ENCODE data around the gene ADAMTSL2. TPM values are rescaled to one million over a fixed set of nuclear protein-coding genes. Genes with fewer than 3 reads are reported as not detected.

ADAMTSL2 gene
- total and polyA plus RNA-seq, 2 of the 13 experiments (the other 11 are each of a cell fraction or from before 2014, with no cell fraction given) = 1.9 to 3.8 TPM

GRCh38 chr9:133485531-133486260, 48.8 kb upstream of the ADAMTSL2 start (continued):
- TF ChIP-seq HNF1B (CRISPR knock-in tag; IDR thresholded peaks at IDR 0.05) = no peak
- no peak for TF ChIP-seq ZNF703 (CRISPR knock-in tag; IDR thresholded peaks at IDR 0.05; ENCODE audit: borderline replicate concordance)
- TF ChIP-seq, protein P1, sequence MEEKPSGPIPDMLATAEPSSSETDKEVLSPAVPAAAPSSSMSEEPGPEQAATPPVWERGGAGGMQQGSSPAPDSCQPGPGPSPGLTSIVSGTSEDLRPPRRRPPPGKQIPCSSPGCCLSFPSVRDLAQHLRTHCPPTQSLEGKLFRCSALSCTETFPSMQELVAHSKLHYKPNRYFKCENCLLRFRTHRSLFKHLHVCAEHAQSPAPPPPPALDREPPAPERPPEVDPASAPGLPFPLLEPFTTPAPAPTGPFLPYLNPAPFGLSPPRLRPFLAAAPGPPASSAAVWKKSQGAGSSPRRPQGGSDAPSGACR (CRISPR knock-in tag; IDR thresholded peaks at IDR 0.05) = no peak
- TF ChIP-seq, protein P2, sequence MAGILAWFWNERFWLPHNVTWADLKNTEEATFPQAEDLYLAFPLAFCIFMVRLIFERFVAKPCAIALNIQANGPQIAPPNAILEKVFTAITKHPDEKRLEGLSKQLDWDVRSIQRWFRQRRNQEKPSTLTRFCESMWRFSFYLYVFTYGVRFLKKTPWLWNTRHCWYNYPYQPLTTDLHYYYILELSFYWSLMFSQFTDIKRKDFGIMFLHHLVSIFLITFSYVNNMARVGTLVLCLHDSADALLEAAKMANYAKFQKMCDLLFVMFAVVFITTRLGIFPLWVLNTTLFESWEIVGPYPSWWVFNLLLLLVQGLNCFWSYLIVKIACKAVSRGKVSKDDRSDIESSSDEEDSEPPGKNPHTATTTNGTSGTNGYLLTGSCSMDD (CRISPR knock-in tag; IDR thresholded peaks at IDR 0.05) = no peak
- TF ChIP-seq HOXA9 (CRISPR knock-in tag; IDR thresholded peaks at IDR 0.05; ENCODE audit: borderline replicate concordance) = no peak
- TF ChIP-seq POGK (CRISPR knock-in tag; conservative IDR thresholded peaks at IDR 0.05) = 0 out of 2 replicates have a peak, but pooled peaks have one; percentile 73
- TF ChIP-seq ZBTB49 (CRISPR knock-in tag; IDR thresholded peaks at IDR 0.05; ENCODE audit: borderline replicate concordance) = no peak
- TF ChIP-seq PAXIP1 (CRISPR knock-in tag; conservative IDR thresholded peaks at IDR 0.05) = no peak
- no peak for TF ChIP-seq ZNF512 (CRISPR knock-in tag; IDR thresholded peaks at IDR 0.05)
- no peak for TF ChIP-seq SKIL (CRISPR knock-in tag; IDR thresholded peaks at IDR 0.05; ENCODE audit: borderline replicate concordance)
- no peak for TF ChIP-seq RCOR2 (CRISPR knock-in tag; IDR thresholded peaks at IDR 0.05)
